Nephron progenitor cell (in vitro differentiated cells): ENCODE results near the gene PARD3B.

Source experiments
- DNase-seq: peaks from one replicate; pipeline ENCODE4 v3.0.0; 2021
- H3K27ac Mint-ChIP-seq: 2 replicates; pipeline ENCODE4 v1.8.0; 2021; ENCODE audit warnings: mild to moderate bottlenecking, moderate library complexity, mixed read lengths
- H3K27me3 Mint-ChIP-seq: 2 replicates; pipeline ENCODE4 v1.8.0; 2021; ENCODE audit warnings: mild to moderate bottlenecking, low read depth, mixed read lengths; ENCODE audit not compliant: poor library complexity
- H3K36me3 Mint-ChIP-seq: 2 replicates; pipeline ENCODE4 v1.8.0; 2021; ENCODE audit warnings: low read depth, mixed read lengths
- H3K4me1 Mint-ChIP-seq: 2 replicates; pipeline ENCODE4 v1.8.0; 2021; ENCODE audit warnings: mixed read lengths
- H3K4me3 Mint-ChIP-seq: 2 replicates; pipeline ENCODE4 v1.8.0; 2021; ENCODE audit warnings: mild to moderate bottlenecking, moderate library complexity, mixed read lengths
- H3K9me3 Mint-ChIP-seq: 2 replicates; pipeline ENCODE4 v1.8.0; 2021; ENCODE audit warnings: mild to moderate bottlenecking, moderate library complexity, mixed read lengths
- TF ChIP-seq, protein P1 (sequence below): fragments of 200-600 bp; sonication (generic); IDR thresholded peaks from 2 replicates; pipeline ENCODE4 v1.5.0; 2021; ENCODE audit warnings: antibody characterized with exemption

The PARD3B gene

GRCh38 chr2:205448189-205448588 lies 902.9 kb downstream of the PARD3B start:
- TF ChIP-seq, protein P1, sequence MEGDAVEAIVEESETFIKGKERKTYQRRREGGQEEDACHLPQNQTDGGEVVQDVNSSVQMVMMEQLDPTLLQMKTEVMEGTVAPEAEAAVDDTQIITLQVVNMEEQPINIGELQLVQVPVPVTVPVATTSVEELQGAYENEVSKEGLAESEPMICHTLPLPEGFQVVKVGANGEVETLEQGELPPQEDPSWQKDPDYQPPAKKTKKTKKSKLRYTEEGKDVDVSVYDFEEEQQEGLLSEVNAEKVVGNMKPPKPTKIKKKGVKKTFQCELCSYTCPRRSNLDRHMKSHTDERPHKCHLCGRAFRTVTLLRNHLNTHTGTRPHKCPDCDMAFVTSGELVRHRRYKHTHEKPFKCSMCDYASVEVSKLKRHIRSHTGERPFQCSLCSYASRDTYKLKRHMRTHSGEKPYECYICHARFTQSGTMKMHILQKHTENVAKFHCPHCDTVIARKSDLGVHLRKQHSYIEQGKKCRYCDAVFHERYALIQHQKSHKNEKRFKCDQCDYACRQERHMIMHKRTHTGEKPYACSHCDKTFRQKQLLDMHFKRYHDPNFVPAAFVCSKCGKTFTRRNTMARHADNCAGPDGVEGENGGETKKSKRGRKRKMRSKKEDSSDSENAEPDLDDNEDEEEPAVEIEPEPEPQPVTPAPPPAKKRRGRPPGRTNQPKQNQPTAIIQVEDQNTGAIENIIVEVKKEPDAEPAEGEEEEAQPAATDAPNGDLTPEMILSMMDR, result no peak
- peaks cover 18% of the 10 kb centered on the region for H3K9me3 Mint-ChIP-seq
- H3K4me3 Mint-ChIP-seq, result no peak overlapping the region
- no peaks in the 10 kb centered on the region for H3K27me3 Mint-ChIP-seq
- peaks cover 10% of the 10 kb centered on the region for H3K36me3 Mint-ChIP-seq
- no peak overlapping the region for H3K27ac Mint-ChIP-seq
- DNase-seq, result no peak
- H3K4me1 Mint-ChIP-seq, result no peaks in the 10 kb centered on the region

DNA sequence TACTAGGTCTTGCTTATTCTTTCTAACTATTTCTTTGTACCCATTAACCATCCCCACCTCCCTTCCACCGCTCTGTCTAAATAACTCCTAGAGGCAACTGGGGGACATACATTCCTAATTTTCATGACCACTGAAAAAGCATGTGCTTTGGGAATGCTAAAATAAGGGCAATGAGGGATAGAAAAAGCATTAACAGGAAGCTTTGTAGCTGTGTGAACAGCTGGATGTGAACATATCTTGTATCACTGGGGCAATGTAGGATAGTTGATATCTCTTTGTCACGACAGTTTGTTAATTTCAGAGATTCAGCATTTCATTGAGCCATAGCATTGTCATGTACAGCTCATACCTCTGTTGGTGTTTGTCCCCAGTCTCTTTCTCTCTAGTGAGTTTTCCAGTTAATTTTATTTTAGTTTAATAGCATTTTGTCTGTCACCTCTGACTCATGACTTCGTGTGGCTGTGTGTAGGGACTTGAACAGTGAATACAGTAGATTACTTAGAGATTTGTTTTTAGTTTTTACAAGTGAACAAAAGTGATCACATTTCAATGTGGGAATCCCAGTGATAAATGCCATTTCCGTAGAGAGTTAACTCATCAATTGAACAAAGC lies 906.7 kb downstream of the PARD3B start:
- H3K36me3 Mint-ChIP-seq, result no peaks in the 10 kb centered on the region
- DNase-seq, result no peak
- no peaks in the 10 kb centered on the region for H3K4me1 Mint-ChIP-seq
- TF ChIP-seq, protein P1, result no peak
- H3K9me3 Mint-ChIP-seq, result peaks cover 3% of the 10 kb centered on the region
- no peaks in the 10 kb centered on the region for H3K27me3 Mint-ChIP-seq
- H3K4me3 Mint-ChIP-seq, result no peak overlapping the region
- no peak overlapping the region for H3K27ac Mint-ChIP-seq

GRCh38 chr2:205453202-205453601 lies 907.9 kb downstream of the PARD3B start:
- Mint-ChIP-seq H3K4me3 (no peak overlapping the region), H3K36me3 (no peaks in the 10 kb centered on the region)

DNA sequence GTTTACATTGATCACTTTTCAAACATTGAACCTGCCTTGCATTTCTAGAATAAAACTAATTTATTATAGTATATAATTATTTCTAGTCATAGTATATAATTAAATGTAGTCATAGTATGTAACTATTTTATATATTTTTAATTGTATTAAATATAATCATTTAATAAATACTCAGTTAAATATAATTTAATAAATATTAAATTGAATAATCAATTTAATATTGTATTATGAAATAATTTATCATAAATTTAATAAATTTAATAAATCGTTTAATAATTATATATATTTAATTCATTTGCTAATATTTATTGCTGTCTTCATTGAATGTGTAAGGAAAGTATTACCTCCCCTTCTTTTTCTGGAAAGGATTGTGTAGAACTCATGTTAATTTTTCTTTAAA lies 911.4 kb downstream of the PARD3B start:
- Mint-ChIP-seq H3K4me3 (no peak overlapping the region), H3K36me3 (no peaks in the 10 kb centered on the region), H3K27ac (no peak overlapping the region)

More at GRCh38 chr2:205453202-205453601, 907.9 kb downstream of the PARD3B start:
- TF ChIP-seq, protein P1, result no peak
- H3K27ac Mint-ChIP-seq, result no peak overlapping the region
- peaks cover 5% of the 10 kb centered on the region for H3K27me3 Mint-ChIP-seq
- peaks cover 3% of the 10 kb centered on the region for H3K9me3 Mint-ChIP-seq
- no peaks in the 10 kb centered on the region for H3K4me1 Mint-ChIP-seq
- no peak for DNase-seq

GRCh38 chr2:205460217-205460616 lies 914.9 kb downstream of the PARD3B start:
- Mint-ChIP-seq H3K27ac (no peak overlapping the region), H3K4me1 (peaks cover 19% of the 10 kb centered on the region), H3K9me3 (no peaks in the 10 kb centered on the region), H3K27me3 (peaks cover 9% of the 10 kb centered on the region), H3K4me3 (no peak overlapping the region), H3K36me3 (no peaks in the 10 kb centered on the region)
- no peak for DNase-seq
- TF ChIP-seq, protein P1, result no peak

More for the DNA sequence above, 911.4 kb downstream of the PARD3B start:
- peaks cover 6% of the 10 kb centered on the region for H3K27me3 Mint-ChIP-seq
- no peaks in the 10 kb centered on the region for H3K9me3 Mint-ChIP-seq
- H3K4me1 Mint-ChIP-seq, result no peaks in the 10 kb centered on the region
- DNase-seq, result no peak
- TF ChIP-seq, protein P1, result no peak

- no peak overlapping the region for H3K27ac Mint-ChIP-seq
- H3K27me3 Mint-ChIP-seq, result peaks cover 13% of the 10 kb centered on the region
- no peaks in the 10 kb centered on the region for H3K9me3 Mint-ChIP-seq
- no peaks in the 10 kb centered on the region for H3K36me3 Mint-ChIP-seq
- peaks cover 19% of the 10 kb centered on the region for H3K4me1 Mint-ChIP-seq
- H3K4me3 Mint-ChIP-seq, result no peak overlapping the region
- TF ChIP-seq, protein P1, result no peak
- no peak for DNase-seq
Measured at GRCh38 chr2:205461169-205461568, 915.9 kb downstream of the PARD3B start.
